ENCODE data around the gene LVRN.

The LVRN gene

DNA sequence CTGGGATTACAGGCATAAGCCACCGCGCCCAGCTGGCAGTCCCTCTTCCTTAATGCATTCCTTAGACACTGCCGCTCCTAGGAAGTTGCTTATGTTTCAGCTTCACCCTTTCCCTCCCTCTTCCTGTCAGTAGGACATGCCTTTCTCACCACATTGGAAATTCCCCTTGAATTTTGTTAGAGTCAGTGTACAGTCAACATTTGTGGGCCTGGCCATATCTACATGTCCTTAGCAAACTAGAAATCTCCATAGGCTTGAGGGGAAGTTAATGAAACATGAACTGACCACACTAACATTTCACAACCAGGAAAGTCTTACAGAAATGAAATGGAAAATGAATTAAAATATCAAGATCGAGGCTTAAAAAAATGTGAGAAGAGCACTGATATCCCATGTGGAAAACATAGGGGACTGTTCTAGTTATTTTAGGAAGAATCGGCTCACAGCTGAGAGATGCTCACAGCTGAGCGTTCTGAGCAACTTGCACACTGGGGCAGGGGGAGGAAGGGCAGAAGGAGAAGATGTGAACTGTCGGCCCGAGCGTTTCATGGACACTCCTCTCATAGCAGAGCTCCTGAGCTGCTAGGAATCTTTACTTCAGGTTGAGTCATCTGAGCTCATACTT, 21.1 kb upstream of the LVRN start:
- no peak overlapping the region for H3K4me3 ChIP-seq (ENCODE audit: low read length)
- no peak for TF ChIP-seq ZNF274 (IDR thresholded peaks at IDR 0.05; ENCODE audit: low read depth, low read length)

DNA sequence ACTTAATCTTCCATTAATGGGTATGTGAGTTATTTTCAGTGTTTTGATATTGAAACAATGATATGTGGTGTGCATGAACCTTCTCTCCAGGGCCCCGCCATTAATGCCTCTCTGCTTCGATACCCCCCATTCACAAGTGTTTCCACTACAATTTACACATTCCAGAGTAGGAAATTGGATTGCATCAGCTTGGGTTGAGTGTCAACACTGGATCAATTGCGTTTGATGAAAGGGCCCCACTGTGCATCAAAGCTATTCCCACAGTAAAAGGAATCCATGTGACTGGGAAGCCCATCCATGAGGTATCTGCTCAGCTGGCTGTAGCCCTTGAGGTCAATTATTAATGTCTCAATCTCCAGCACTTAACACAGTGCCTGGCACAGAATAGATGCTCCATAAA, 17.8 kb upstream of the LVRN start:
- no peak for TF ChIP-seq ZNF274 (IDR thresholded peaks at IDR 0.05; ENCODE audit: low read depth, low read length)

GRCh38 chr5:115946655-115947054, 15.6 kb upstream of the LVRN start:
- TF ChIP-seq ZNF274 (IDR thresholded peaks at IDR 0.05; ENCODE audit: low read depth, low read length) = no peak
- no peak overlapping the region for H3K4me3 ChIP-seq (ENCODE audit: low read length)

More for the DNA sequence above, 17.8 kb upstream of the LVRN start:
- no peak overlapping the region for H3K4me3 ChIP-seq (ENCODE audit: low read length)

- H3K4me3 ChIP-seq (ENCODE audit: low read length) = no peak overlapping the region
- TF ChIP-seq ZNF274 (IDR thresholded peaks at IDR 0.05; ENCODE audit: low read depth, low read length) = no peak
Observed at GRCh38 chr5:115947260-115947659, 15.0 kb upstream of the LVRN start.

DNA sequence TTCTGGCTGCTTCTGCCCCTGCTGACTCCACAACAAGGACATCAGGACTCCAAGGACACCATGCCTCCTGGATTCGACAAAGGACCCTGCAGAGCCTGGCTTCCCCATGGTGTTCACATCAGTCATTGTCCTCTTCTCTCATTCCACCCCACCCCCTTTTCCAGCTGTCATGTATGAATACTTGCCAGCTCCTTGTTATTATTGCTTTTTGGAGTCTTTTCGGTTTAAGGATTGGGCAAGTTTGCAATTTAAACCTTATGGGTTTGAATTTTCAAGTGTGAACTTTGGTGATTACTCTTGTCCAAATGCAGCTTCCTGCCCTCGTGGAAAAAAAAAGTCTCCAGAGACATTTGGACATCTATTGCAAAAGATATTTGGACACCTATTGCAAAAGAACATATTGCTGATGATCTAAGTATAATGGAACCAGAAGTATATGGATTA, 14.2 kb upstream of the LVRN start:
- no peak overlapping the region for H3K4me3 ChIP-seq (ENCODE audit: low read length)
- TF ChIP-seq ZNF274 (IDR thresholded peaks at IDR 0.05; ENCODE audit: low read depth, low read length) = no peak

DNA sequence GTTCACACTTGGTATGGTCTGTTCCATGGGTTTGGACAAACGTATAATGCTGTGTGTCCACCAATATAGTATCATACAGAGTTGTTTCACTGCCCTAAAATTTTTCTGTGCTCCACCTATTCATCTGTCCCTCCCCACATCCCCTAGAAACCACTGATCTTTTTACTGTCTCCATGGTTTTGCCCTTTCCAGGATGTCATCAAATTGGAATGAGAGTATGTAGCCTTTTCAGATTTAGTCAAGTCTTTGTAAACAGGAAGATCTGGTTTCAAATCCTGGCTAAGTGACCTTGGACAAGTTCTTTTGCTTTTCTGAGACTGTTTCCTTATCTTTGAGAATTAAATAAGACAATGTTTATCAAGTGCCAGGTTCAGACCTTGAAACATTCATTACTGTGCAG, 13.2 kb upstream of the LVRN start:
- TF ChIP-seq ZNF274 (IDR thresholded peaks at IDR 0.05; ENCODE audit: low read depth, low read length) = no peak
- H3K4me3 ChIP-seq (ENCODE audit: low read length) = no peak overlapping the region

- H3K4me3 ChIP-seq (ENCODE audit: low read length) = no peak overlapping the region
- no peak for TF ChIP-seq ZNF274 (IDR thresholded peaks at IDR 0.05; ENCODE audit: low read depth, low read length)
Observed at GRCh38 chr5:115952588-115952987, 9.7 kb upstream of the LVRN start.

DNA sequence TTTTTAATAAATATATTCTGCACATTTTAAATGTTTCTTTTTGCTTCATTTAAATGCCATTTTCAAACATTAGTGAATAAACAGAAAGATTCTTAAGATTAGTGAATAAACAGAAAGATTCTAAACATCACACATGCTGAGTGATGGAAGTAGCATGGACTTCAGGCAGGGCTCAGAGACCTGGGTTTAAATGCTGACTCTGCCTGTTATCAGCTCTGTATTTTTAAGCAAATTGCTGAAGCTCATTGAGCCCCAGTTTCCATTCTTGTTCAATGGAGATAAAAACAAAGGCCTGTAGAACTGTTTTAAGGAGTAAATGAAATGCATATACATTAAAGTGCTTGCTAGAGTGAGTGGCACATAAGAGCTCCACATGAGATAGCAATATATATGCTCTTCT, 8.1 kb upstream of the LVRN start:
- TF ChIP-seq ZNF274 (IDR thresholded peaks at IDR 0.05; ENCODE audit: low read depth, low read length) = no peak
- no peak overlapping the region for H3K4me3 ChIP-seq (ENCODE audit: low read length)

DNA sequence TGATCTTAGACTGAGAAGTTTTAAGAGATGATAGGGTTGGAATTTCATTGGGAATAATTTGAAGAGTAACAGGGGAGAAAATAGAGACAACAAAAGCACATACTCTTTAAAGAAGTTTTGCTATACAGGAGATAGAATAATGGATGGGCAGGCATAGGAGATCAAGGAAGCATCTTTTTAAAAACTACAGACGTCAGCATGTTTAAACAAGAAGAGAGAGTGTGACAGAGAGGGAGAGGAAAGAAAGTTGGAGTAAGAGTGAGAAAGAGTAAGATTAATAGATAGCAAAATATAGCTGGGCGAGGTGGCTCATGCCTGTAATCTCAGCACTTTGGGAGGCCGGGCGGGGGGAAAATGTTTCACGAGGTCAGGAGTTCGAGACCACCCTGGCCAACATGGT, 5.3 kb upstream of the LVRN start:
- H3K4me3 ChIP-seq (ENCODE audit: low read length) = no peak overlapping the region
- TF ChIP-seq ZNF274 (IDR thresholded peaks at IDR 0.05; ENCODE audit: low read depth, low read length) = no peak

- TF ChIP-seq ZNF274 (IDR thresholded peaks at IDR 0.05; ENCODE audit: low read depth, low read length) = no peak
- H3K4me3 ChIP-seq (ENCODE audit: low read length) = no peak overlapping the region; the same call in 1 of the 2 replicates
Observed at GRCh38 chr5:115961381-115962238, 665 bp upstream of the LVRN start.

DNA sequence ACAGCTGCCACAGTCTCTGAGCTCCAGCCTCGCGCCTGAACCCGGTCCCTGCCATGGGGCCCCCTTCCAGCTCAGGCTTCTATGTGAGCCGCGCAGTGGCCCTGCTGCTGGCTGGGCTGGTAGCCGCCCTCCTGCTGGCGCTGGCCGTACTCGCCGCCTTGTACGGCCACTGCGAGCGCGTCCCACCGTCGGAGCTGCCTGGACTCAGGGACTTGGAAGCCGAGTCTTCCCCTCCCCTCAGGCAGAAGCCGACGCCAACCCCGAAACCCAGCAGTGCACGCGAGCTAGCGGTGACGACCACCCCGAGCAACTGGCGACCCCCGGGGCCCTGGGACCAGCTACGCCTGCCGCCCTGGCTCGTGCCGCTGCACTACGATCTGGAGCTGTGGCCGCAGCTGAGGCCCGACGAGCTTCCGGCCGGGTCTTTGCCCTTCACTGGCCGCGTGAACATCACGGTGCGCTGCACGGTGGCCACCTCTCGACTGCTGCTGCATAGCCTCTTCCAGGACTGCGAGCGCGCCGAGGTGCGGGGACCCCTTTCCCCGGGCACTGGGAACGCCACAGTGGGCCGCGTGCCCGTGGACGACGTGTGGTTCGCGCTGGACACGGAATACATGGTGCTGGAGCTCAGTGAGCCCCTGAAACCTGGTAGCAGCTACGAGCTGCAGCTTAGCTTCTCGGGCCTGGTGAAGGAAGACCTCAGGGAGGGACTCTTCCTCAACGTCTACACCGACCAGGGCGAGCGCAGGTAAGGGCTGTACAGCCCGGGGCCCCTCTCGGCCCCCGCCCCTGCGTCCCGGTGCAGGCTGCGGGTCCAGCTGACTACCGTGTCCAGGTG, 509 bp downstream of the LVRN start:
- peak overlapping the region; percentile 30; the same call in 1 of the 2 replicates for H3K4me3 ChIP-seq (ENCODE audit: low read length)
- no peak for TF ChIP-seq ZNF274 (IDR thresholded peaks at IDR 0.05; ENCODE audit: low read depth, low read length)

DNA sequence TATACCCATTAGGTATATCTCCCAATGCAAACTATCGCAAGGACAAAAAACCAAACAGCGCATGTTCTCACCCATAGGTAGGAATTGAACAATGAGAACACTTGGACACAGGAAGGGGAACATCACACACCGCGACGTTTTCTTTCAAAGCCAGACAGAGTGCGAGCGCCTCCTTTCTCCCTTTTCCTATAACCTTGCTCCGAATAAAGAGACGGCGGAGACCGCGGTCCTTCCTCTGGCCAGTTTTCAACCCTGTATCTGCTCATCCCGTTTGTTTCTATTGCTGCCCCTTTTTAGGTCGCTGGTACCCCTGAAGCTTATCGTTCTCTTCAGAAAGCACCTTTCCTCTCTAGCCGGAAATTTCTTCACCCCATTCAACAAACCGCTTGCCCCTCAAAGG, 1.3 kb downstream of the LVRN start:
- no peak for TF ChIP-seq ZNF274 (IDR thresholded peaks at IDR 0.05; ENCODE audit: low read depth, low read length)
- no peak overlapping the region for H3K4me3 ChIP-seq (ENCODE audit: low read length)

DNA sequence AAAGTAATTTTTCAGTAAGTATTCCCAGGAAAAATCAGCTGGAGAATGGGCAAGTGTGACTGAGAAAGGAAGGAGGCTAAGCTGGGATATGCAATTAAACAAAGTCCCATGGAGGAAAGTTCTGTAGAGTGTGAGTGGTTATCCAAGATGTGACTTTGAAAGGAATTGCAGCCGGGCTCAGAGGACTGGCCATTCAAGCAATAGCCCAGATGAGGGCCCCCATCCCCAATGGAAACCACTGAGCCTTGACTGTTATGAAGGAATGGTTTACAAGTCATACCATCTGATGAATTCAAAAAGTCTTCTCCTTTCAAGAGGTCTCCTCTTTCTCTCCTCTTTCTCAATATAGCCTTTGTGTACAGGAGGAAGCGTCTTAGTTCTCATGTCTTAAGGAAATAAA, 6.5 kb downstream of the LVRN start:
- TF ChIP-seq ZNF274 (IDR thresholded peaks at IDR 0.05; ENCODE audit: low read depth, low read length) = no peak
- no peak overlapping the region for H3K4me3 ChIP-seq (ENCODE audit: low read length)

DNA sequence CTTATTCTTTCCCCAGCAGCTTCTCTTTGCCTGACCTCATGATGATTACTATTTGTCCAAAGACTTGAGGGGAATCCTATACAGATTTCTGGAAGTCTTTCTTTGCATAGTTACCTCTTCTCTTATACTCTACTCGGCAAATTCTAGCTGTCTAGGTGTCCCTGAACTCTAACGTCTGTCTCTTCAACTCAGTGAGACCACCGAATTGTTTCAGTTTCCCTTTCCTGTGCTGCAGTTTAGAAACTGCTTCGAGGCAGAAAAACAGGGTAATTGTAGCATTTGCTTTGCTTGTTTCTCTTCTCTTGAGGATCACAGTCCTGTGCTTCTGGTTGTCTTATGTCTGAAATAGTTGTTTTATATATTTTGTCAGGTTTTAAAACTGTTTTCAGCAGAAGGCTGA, 14.8 kb downstream of the LVRN start:
- peak overlapping the region; percentile 31; the same call in 1 of the 2 replicates for H3K4me3 ChIP-seq (ENCODE audit: low read length)
- TF ChIP-seq ZNF274 (IDR thresholded peaks at IDR 0.05; ENCODE audit: low read depth, low read length) = no peak
